Stimulated activated CD4-positive, alpha-beta T cell treated with anti-CD3 and anti-CD28 coated beads, Interleukin-4, amount 100 ng/mL, for 4 hours (primary cell): ENCODE data around the gene AGRN.
"Not testable (repeated sequence)": the region's sequence is repeated elsewhere in the genome, so short reads cannot be mapped to it uniquely, and the experiment has no call there.

ENCODE experiments used
- DNase-seq, 2 experiments: peaks; one replicate each; pipeline ENCODE4 v3.0.0-alpha.2; 2020

The AGRN gene

GRCh38 chr1:1054971-1055370 is 35.1 kb downstream of the AGRN start:
- no peak for DNase-seq

GRCh38 chr1:1055841-1056736 is 36.2 kb downstream of the AGRN start:
- no peak for DNase-seq

GRCh38 chr1:1057769-1058087 is 37.8 kb downstream of the AGRN start:
- not testable (repeated sequence) for DNase-seq

DNA sequence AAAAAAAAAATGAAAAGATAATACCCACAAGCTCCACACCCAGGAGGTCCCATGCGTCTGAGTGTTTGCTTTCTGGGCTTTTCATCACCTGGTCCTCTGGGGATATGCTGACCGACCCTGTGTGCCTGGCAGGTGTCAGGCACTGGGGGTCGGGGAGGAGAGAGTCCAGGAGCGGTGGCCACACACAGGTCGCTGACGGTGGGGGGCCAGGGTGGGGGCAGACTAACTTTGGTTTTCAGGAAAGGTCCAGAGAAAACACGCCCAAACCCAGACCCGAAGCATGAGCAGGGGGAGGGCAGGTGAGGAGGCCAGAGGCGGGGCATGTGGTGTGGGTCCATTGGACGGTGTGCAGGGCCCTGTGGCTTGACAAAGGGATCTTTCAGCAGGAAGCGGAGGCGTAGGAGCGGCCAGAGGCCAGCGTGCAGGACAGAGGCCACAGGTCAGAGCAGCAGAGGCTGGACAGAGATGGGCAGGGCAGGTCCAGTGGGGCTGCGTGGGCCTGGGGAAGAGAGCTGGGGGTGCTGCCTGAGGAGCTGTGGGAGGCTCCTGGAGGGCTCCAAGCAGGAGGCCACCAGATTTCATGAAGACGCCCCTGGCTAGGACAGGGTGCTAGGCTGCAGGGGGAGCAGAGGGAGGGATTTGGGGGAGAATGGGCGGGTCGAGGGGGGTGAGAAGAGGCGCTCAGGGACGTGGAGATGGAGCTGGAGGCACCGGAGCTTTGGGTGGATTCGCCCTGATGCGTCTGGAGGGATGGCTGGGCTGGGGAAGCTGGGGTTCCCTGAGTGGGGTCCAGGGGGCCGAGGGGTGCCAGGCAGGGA is 38.4 kb downstream of the AGRN start:
- DNase-seq, result no peak

GRCh38 chr1:1058921-1059493 is 39.1 kb downstream of the AGRN start:
- no peak for DNase-seq

GRCh38 chr1:1059494-1060280 is 39.8 kb downstream of the AGRN start:
- DNase-seq, result peak; percentile 87 to 95

DNA sequence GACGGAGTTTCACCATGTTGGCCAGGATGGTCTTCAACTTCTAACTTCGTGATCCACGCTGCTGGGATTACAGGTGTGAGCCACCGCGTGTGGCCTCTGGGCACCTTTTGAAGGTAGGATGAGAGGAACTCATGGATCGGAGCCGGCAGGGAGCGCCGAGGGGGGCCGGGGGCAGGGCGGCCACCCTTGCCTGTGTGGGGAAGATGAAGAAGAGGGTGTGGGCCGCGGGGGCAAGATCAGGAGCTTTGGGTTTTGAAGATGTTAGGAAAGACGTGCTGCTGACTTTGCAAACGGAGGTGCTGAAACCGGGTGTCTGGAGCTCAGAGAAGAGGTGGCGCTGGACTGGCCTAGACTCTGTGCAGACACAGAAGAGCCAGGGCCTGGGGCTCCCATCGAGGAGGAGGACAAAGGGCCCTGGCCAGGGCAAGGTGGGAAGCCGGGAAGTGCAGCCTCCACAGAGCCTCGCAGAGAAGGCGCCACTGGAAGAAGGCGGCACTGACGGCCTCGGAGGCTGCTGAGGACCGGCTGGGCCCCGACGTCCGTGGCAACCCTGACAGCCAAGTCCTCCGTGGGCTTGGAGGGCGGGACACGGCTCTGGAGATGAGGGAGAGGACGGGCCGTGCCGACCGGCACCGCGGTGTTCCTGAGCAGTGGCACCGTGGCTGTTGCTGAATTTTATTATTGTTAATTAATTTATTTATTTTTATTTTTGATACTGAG is 40.5 kb downstream of the AGRN start:
- no peak for DNase-seq

GRCh38 chr1:1061682-1062345 is 41.9 kb downstream of the AGRN start:
- DNase-seq, result no peak

DNA sequence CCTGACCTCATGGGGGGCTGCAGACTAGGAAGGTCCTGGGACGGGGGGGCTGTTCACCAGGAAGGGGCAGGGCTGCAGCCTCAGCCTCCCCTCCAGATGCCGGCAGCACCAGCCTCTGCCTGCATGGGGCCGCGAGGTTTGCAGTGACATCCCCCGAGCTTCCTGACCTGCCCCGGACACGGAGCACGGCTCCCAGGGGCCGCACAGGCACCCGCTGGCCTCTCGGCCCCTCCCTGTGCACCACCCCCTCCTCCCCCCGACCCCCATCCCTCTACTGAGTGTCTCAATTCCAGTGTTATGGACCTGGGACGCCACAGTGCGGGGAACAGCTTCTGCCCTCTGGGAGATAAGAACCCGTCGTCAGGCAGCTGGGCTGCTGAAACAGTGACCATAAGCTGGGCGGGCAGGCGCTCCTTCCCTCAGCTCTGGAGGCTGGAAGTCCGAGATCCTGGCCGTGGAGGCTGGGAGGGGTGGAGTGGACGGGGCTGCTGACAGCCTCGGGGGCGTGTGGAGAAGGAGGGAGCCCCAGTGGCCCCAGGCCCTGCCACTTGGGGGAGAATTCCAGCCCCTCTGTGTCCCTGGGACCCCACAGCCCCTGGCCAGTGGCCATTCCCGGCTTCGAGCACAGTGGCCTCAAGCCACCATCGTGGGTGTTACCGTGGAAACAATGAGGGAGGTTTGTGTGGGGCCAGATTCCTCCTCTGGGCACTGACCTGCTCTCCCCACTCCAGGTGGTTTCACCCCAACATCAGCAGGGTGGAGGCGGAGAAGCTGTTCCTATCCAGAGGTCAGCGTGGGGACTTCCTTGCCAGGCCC is 42.6 kb downstream of the AGRN start:
- no peak for DNase-seq

DNA sequence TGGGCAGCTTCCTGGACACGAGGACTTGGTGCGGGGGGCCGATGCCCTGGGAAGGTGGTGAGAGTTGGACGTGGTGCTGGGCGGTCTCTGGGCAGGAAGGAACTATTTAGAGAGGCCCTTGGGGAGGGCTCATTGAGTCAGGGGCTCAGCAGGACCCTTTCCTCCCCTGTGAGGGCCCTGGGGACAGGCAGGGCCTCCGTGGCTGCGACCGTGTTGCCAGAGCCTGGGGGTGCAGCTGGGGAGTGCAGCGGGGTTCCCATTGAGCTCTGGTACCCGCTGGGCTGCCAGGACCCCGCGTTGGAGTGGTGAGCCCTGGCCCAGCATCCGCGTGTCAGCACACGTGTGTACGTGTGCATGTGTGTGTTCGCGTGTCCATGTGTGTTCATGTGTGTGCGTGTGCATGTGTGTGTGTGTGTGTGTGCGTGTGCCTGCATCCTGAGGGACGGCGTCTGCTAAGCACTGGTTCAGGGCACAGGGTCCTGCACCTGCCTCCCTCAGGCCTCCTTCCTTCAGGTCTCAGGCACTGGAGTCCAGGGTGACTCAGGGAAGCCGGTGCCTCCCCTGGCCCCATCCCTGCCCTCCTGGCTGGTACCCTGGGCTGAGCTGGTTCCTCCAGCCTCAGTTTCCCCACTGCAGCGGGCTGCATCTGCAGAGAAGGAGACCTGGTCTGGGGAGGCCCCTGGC is 43.5 kb downstream of the AGRN start:
- no peak for DNase-seq

- DNase-seq, result peak; percentile 88 to 96
These were observed 44.3 kb downstream of the AGRN start for GRCh38 chr1:1063945-1064831.

DNA sequence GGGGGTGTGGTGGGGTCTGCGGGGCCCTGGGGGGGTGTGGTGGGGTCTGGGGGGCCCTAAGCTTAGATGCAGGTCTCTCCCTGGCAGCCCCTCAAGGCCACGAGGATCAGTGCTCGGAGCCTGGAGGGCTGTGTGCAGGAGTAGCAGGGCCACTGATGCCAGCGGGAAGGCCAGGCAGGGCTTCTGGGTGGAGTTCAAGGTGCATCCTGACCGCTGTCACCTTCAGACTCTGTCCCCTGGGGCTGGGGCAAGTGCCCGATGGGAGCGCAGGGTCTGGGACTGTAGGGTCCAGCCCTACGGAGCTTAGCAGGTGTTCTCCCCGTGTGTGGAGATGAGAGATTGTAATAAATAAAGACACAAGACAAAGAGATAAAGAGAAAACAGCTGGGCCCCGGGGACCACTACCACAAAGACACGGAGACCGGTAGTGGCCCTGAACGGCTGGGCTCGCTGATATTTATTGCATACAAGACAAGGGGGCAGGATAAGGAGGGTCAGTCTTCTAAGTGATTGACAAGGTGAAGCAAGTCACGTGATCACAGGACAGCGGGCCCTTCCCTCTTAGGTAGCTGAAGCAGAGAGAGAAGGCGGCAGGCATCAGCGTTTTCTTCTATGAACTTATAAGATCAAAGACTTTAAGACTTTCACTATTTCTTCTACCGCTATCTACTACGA is 45.5 kb downstream of the AGRN start:
- DNase-seq, result no peak

GRCh38 chr1:1065940-1066304 is 46.0 kb downstream of the AGRN start:
- DNase-seq, result not testable (repeated sequence)

DNA sequence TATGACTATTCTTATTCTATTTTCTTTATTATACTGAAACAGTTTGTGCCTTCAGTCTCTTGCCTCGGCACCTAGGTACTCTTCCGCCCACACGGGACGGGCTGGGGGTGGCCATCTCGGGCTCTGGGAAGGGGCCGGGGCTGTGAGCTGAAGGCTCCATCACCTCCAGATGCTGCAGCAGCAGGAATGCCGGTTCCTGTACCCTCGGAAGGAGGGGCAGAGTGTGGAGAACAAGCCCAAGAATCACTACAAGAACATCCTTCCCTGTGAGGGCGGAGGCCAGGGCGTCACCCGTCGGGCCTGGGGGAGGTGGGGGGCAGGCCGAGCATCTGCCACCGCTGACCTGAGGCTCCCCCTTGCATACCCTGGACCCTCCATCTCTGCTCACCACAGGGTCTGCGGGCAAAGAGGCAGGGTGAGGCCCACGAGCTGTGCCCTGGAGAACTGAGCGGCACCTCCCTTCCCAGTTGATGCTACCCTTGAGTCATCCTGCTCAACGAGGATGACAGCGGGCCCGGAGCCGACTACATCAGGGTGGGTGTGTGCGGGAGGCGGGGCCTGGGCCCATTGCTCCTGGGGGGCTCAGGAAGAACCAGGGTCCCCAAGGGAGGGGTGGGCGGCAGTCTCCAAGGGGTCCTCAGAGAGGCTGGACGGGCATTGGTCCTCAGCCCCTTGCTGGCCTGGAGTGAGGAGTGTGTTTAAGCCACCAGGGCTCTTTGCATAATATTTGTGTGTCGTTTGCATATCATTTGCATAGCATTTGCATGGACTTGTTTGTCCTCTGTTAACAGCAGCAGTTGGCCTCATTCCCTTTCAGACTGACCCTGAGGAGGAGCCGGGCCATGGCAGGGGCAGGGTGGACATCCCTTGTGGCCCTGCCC is 46.7 kb downstream of the AGRN start:
- DNase-seq, result peak in 1 of 2 experiments; percentile 25

DNA sequence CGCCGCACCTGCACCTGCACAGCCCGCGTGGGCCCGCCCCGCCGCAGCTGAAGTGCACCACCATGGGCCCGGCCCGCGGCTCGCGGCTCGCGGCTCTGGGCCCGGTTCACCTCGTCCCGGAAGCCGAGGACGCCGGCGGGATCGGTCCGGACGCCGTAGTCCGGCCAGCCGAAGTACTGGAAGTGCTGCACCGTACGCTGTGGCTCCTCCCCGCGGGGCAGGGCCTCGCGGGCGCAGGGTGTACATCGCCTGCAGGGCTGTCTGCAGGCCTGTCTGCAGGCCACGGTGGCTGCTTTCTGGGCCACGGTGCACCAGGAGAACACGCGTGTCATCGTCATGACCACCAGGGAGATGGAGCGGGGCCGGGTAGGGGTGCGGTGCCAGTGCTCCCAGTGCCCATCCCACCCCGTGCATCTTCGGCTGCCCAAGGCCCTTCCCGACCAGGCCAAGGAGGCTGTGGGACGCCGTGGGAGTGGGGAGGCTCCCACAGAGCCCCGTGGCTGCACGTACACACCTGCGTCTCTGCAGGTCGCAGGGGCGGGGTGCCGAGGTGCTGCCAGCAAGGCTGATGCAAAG is 47.5 kb downstream of the AGRN start:
- DNase-seq, result no peak

GRCh38 chr1:1067860-1068516 is 48.1 kb downstream of the AGRN start:
- no peak for DNase-seq
